GM19395 (cell line): ENCODE results near the gene LPO.

Experiments used
- ATAC-seq: cut with Tn5 transposase; IDR thresholded peaks from one replicate; pipeline ENCODE4 v1.9.1; 2021; ENCODE audit warnings: mild to moderate bottlenecking, moderate library complexity; ENCODE audit not compliant: unreplicated experiment

Gene LPO

DNA sequence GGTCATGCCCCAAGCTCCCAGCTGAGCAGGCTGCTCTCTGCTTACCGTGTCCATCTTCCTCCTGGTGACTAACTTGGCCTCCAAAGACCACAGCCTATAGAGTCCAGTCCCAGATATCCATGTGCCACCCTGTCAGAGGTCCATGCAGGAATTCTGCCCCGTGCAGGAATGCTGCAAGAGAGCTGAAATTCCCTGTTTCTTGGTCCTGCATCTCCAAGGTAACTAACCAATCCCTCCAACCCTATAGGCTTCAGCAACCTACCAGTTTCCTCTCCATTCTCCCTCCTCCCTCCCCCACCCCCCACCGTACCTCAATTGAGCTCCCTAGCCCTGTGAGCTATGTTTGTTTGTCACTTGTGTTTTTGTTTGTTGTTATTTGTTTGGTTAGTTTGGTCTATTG is 9.7 kb upstream of the LPO start:
- ATAC-seq = no peak

DNA sequence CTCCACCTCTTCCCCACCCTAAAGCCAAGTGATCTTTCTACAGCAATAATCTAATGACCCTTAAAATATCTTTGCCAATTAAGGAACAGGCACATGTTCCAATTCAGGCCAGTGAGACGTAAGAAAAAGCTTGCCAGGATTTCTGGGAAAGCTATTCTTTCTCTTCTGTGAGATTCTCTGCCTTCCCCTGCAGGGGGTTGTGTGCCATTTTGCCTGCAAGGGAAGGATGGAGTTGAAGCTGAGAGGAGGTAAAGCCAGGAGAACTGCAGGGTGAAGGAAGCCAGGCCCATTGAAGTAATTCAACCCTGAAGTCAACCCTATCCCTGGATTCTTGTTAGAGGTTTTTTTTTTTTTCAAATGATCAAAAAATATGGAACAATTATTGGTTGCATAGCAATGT is 9.0 kb upstream of the LPO start:
- no peak for ATAC-seq

DNA sequence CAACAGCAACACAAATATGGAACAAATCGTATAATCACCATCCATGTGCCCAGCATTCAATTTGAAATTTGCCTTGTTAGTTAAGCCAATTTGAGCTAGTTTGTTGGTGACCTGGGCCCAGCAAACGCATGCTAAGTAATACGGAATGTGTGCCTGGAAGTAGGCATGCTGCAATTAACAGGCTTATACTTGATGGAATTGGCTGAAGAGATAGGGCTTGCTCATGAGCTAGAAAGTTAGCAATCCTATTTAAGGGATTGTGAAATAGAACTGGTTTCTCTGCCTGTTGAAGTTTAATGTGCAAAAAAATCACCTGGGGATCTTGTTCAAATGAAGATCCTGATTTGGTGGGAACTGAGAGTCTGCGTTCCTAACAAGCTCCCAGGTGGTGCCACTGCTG is 8.5 kb upstream of the LPO start:
- ATAC-seq = no peak

DNA sequence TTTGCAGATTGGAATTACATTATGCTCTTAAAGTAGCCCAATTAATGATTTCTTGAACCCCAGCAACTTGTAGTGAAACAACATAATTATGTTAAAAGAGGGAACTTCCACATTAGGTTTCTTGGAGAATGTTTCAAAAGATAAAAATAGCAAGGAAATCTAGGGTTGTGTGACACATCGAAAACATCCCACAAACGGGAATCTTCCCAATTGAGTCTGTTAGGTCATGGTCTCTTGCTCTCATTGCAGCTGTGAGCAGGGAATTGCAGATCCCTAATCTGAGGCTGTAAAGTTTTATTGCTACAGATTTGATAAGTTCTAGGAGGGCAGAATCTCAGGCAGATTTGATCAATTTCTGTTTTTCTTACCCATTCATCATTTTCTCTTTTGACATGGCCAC is 6.7 kb upstream of the LPO start:
- ATAC-seq = no peak

DNA sequence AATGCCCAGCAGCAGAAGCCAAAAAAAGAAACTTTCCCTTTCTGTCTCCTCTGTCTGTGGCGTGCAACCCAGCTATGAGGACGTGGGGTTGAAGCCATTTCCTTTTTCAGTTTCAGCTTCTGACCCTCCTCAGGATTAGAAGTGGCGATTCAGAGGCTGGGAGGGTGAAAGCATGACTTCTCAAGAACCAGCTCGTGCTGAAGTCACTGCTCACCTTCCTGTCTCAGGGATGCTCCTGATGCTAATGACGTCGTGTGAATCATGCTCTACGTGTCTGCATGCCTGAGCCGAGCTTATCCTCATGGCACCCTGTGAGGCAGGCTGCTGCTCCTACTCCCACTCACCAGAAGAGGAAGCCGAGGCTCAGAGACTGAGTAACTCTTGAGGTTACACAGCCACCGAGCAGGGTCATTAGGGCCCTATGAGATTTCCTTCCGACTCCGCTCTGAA is 5.7 kb upstream of the LPO start:
- peak; percentile 89 for ATAC-seq

DNA sequence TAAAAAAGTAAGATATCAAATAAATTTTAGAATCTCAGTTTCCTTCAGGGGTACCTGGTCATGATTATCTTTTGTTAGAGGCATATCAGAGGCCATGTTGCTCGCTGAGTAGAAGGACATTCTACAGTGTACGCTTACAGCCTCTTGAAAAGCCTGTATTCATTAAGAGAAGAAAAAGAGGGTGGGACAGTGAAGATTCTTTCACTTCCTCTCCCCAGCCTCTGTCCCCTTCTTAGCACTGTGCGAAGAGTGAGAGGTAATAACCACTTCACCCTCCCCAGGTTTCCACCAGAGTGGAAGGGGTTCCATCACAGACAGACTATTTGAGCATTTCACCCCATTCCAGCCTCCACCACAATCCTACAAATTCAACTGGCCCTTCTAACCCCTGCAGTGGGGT is 4.8 kb upstream of the LPO start:
- ATAC-seq = peak; percentile 75

DNA sequence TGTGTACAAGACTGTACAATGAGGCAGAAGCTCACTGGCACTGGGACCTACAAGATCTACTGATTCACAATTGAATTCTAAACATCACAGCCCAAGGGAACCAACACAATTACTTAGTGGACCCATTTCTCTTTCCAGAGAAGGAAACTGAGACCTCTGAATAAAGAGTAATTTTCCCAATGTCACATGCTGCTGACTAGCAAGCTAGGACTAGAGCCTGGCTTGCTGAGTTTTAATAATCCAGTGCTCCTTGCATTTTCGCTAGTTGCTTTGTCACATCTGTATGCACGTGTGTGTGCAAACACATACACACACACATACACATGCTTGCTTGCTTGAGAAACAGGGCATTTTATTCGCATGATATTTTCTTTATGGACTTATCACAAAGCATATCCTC is 3.9 kb upstream of the LPO start:
- ATAC-seq = no peak

DNA sequence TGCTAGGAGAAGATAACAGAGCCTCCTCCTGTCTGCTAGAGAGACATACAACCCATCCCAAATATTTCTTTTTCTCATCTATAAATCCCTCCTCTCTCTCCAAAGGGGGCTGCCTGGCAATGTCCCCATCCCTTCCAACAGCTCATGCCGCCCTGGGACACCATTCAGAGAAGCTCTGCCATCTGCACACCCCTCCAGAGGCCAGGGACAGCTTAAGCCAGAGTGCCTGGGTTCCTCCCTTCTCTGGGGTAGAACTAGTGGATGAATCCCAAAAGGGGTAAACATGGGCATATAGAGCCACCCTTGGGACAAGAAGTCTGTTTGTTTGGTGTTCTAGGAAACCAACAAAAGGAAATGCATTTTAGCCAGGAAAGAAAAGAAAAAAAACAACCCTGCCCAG is 2.6 kb upstream of the LPO start:
- no peak for ATAC-seq

DNA sequence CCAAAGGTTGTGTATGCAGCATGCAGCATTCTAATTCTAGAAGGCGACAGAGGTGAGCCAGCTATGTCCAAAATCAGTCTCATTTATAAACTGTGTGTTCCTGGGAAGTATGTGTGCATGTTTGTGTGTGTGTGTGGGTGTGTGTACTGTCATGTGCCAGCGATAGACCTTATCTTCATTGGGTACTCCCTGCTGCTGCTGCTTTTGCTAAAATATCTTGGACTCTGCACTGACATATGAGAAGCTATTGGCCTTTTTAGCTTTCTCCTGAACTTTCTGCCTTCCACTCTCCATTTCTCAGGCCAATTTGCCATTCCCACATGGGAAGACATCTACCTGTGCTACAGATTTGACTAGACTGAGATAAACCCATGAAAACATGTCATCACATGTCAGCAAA is 2.0 kb upstream of the LPO start:
- ATAC-seq = no peak

DNA sequence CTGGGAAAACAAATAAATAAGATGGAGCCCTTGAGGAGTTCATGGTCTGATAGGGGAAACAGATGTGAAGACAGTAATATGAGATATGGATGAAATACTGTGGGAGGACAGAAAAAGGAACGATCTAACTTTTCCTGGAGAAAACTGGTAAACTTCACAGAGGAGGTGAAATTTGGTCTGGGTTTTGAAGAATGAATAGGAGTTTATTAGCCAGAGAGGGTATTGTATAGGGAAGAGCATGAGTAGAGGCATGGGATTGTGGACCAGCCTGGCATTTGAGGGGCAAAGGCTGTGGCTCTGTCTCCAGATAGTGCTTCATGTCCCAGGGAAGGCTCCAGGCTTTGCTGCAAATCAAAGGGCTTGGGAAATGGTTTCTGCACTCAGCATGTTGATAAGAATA is 1.6 kb downstream of the LPO start:
- ATAC-seq = no peak

DNA sequence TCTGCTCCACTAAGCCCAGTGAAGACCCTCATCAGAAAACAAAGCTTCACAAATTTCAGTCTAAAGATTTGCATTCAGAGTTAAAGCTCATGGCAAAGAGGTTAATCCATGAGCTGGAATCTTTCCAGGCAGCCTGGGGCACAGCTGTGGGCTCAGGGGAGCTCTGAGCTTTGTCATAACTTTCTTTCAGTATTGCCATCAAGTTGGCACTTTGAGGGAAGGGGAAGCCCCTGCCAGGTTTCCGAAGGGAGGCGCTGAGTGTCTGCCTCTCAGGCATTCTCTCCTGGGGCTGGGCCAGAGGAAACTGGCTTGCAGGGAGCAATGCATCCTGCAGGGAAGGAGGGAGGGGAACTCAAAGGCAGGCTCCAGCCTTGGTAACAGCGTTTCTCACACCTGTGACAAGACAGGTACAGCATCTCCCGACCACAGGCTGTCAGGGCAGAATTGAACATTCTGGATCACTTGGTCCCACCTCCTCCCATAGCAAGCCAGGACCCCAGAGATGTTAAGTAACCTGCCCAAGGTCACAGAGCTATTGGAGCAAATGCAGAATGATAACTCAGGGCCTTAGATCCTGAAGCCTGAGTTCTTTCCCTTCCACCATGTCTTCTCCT is 3.9 kb downstream of the LPO start:
- no peak for ATAC-seq

DNA sequence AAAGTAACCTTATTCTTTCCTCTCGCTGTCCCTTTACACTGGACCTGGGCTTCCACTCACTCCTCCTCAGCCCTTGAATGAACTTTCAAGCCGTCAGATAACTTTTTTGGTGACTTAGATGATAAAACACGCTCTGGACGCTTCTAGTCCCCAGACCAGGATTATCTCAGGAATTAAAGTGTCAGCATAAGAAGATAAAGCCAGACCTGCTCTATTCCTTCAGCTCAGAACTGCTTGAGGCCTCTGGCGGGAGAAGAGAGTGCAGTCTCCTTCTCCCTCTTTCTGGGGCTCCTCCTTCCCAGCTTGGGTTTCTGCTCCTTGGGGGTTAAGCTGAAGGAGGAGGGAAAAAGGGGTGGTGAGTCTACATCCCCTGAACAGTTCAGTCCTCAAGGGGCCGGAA is 6.6 kb downstream of the LPO start:
- no peak for ATAC-seq

DNA sequence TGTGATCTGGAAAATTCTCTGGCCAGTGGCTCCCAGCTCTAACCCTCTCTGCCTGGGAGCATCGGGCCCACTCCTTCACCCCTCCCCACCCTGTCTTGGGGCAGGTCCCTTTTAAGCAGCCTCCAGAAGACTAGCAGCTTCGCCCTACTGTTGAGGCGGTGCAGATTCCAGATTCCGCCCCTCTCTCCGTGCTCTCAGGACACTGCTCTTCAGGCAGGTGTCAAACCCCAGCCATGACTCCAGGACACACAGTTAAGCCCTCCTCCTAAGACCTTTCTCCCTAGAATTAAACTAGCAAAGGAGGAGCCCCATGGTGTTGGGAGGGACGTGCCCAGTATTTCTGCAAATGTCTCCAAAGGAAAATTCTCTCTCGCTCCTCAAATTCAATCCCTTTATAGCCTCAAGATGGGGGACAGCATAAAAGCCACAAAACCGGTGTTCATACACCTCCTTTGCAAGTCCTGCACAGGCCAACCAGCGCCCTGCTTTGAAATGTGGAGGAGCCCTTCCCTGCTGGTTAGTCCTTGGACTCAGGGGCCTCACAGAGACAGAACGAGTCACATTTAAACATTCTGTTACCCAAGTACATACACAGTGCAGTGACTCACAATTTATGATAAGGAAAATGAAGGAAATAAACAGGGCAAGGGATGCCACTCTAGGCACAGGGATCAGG is 7.2 kb downstream of the LPO start:
- no peak for ATAC-seq

DNA sequence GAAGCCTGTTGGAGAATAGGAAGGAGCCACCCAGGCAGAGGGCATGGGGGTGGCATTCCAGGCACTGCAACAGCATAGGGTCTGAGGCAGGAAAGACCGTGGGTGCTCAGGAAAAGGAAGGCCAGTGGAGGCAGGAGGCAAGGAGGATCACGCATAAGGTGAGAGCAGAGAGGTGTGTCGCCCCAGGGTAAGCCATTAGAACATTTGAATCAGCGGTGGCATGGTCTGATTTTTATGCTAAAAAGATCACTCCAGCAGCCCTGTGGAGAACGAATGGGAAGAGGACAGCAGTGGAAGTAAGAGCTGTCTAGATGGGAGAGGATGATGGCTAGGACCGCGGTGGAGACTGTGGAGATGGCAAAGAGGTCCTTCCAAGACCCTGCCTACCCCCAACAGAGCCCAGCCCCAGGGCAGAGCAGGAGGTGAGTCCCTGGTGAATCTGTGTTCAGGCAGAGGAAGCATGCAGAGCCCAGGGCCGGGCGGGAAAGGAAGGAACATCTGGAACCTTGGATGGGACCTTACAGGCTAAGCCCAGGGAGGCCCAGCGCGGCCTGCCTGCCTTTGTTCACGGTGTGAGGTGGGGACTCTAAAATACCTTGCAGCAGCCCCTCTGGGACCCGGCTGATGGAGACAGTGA is 7.8 kb downstream of the LPO start:
- ATAC-seq = no peak

DNA sequence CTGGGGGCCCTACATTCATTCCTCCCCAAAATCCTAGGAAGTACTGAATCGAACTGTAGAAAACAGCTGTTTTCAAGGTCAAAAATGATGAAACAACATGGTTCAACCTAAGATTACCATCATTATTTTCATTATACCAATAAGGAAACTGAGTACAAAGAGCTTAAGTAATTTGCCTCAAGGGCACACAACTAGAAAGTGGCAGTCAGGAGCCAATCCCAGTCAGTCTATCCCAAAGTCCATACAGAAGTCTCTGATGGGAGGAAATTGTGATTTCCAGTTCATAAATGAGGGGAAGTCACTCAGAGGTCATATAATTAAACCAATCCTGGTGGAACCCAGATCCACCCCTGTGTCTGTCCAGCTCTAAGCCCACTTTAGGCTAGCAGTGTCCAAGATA is 8.4 kb downstream of the LPO start:
- no peak for ATAC-seq

DNA sequence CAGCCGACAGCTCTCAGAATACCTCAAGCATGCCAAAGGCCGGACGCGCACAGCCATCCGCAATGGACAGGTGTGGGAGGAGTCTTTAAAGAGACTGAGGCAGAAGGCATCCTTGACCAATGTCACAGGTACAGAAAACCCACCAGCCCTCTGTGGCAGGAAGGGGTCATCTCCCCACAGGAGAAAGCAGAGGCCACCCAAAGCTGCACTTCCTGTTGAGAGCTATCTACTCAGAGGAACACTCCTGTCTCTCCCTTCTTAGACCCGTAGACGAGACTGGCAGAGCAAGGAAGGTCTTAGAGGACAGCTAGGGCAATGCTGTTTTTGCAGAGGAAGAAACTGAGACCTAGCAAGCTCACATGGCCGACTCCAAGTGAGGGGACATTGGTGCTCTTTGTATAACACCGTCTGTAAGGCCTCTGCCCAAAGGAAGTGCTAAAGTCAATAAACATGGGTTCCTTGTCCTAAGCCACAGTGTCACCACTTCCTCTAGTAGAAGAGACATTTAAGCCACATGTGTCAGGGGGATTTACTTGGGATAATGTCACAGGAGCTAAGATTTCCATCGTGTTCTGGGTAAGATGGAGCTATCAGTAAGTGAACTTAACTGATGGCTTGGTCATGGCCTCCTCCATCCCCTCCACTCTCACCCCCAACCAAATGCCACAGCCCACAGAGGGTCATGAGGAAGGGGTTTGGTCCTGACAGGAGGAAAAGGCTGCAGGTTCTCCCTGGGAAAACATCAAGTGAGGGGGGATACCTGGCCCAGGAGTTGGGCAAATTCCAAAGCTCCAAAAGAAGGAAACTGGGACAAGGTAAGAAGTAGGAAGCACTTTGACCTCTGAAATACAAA is 9.4 kb downstream of the LPO start:
- no peak for ATAC-seq

DNA sequence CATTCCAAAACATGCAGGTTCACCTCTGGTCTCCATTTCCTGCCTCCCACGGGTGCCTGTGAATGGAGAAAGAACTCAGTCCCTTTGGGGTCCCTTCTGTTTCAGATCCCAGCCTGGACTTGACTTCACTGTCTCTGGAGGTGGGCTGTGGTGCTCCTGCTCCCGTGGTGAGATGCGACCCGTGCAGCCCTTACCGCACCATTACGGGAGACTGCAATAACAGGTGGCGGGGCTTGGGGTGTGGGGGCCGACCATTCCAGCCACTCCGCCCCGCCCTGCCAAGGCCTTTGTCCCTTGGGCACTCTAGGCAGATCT is 10.5 kb downstream of the LPO start:
- no peak for ATAC-seq

DNA sequence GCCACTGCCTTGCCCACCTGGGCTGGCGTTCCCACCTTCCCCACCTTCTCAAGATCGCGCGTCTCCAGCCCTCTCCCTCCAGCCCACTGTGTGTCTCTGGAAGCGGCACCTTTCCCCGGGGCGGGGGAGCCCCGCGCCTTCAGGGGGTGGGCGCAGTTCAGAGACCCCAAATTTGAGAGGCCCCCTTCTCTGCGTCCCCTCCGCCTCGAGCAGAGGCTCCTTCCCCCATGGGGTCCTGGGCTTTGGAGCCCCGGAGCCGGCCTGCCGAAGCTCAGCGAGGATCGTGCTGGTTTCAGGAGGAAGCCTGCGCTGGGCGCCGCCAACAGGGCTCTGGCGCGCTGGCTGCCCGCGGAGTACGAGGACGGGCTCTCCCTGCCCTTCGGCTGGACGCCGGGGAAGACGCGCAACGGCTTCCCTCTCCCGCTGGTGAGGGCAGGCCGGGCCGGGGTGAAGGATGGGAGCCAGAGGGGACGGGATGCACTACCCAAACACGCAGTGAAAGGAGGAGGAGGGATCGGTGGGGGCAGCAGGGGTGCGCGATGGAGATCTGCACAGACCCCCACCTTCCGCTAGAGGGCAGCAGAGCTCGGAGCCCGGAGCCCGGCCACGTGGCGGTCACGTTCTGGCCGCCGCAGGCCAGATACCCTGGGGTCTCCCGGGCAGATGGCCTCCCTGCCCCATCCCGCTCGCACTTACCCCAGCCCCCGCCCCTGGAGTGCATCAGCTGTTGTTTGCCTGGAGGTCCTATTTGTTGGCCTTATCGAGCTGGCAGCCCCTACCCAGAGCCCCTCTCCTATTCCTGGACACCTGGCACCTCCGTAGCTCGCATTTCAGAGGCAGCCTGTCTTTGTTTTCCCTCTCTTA is 11.1 kb downstream of the LPO start:
- no peak for ATAC-seq

DNA sequence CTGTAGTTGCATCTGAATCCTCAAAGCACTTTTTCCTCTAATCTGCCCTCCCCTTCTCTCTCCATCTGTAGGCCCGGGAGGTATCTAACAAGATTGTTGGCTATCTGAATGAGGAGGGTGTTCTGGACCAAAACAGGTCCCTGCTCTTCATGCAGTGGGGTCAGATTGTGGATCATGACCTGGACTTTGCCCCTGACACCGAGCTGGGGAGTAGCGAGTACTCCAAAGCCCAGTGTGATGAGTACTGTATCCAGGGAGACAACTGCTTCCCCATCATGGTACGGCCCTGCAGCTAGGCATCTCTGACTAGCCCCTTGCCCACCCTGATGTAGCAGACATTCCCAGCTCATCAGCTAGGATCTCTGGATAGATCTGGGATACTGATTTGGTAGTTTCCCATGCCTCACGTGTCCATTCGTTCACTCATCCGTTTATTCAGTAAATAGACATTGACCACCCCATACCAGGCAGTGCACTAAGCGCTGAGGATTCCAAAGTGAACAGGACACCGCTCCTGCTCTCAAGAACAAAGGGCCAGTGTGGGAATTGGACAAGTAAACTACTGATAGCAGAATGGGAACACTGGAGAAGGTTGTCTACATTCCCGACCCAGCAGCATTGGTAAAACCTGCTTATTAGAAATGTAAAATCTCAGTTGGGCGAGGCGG is 12.1 kb downstream of the LPO start:
- no peak for ATAC-seq

DNA sequence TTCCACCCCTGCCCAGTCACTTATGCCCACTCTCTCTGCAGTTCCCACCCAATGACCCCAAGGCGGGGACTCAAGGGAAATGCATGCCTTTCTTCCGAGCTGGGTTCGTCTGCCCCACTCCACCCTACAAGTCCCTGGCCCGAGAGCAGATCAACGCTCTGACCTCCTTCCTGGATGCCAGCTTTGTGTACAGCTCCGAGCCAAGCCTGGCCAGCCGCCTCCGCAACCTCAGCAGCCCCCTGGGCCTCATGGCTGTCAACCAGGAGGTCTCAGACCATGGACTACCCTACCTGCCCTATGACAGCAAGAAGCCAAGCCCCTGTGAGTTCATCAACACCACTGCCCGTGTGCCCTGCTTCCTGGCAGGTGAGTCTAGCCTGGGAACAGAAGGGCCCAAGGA is 13.8 kb downstream of the LPO start:
- no peak for ATAC-seq
